GM23338 (cell line): ENCODE measurements around the gene TPRX1. TPM values are rescaled to one million over a fixed set of nuclear protein-coding genes. Genes with fewer than 3 reads are reported as not detected.
A peak's percentile ranks its signal among the peaks of the same experiment; 100 is the strongest.

Experiments
- ATAC-seq: fragments of 200-7000 bp; cut with Tn5 transposase; 3 replicates; pipeline ENCODE4 v1.9.1; 2020
- DNase-seq: peaks from one replicate; pipeline ENCODE4 v3.0.0-alpha.2; 2015; ENCODE audit warnings: low spot score
- H2AFZ ChIP-seq: fragments of 200-600 bp; sonication (generic); 2 replicates; pipeline ENCODE4 v1.8.0; 2016; ENCODE audit warnings: antibody characterized with exemption, mild to moderate bottlenecking, moderate library complexity
- H3F3A ChIP-seq: fragments of 200-600 bp; sonication (generic); replicated peaks from 2 replicates; pipeline ENCODE4 v1.8.0; 2017; ENCODE audit warnings: antibody characterized with exemption, mixed run types, low read depth
- H3K27ac ChIP-seq: fragments of 200-600 bp; sonication (generic); 2 replicates; pipeline ENCODE4 v1.6.1; 2016; ENCODE audit warnings: low read depth
- H3K27me3 ChIP-seq: fragments of 200-600 bp; sonication (generic); 2 replicates; pipeline ENCODE4 v1.8.0; 2016; ENCODE audit warnings: mild to moderate bottlenecking, mixed run types, moderate library complexity; ENCODE audit not compliant: insufficient read depth
- H3K36me3 ChIP-seq: fragments of 200-600 bp; sonication (generic); 2 replicates; pipeline ENCODE4 v1.8.0; 2016; ENCODE audit warnings: mild to moderate bottlenecking; ENCODE audit not compliant: insufficient read depth
- H3K4me1 ChIP-seq: fragments of 200-600 bp; sonication (generic); 2 replicates; pipeline ENCODE4 v1.8.0; 2016; ENCODE audit warnings: mild to moderate bottlenecking, moderate library complexity; ENCODE audit not compliant: insufficient read depth
- H3K4me2 ChIP-seq: fragments of 200-600 bp; sonication (generic); 2 replicates; pipeline ENCODE4 v1.7.1; 2017; ENCODE audit warnings: mixed run types
- H3K4me3 ChIP-seq: fragments of 200-600 bp; sonication (generic); 2 replicates; pipeline ENCODE4 v1.6.1; 2016; ENCODE audit warnings: mixed run types
- H3K79me2 ChIP-seq: fragments of 200-600 bp; sonication (generic); replicated peaks from 2 replicates; pipeline ENCODE4 v1.8.0; 2017; ENCODE audit warnings: mild to moderate bottlenecking; ENCODE audit not compliant: insufficient read depth
- H3K9me2 ChIP-seq: fragments of 200-600 bp; sonication (generic); 2 replicates; pipeline ENCODE4 v1.8.0; 2017; ENCODE audit not compliant: insufficient read depth
- H4K20me1 ChIP-seq: fragments of 200-600 bp; sonication (generic); replicated peaks from 2 replicates; pipeline ENCODE4 v1.8.0; 2017; ENCODE audit warnings: mild to moderate bottlenecking; ENCODE audit not compliant: insufficient read depth
- H3K27ac Mint-ChIP-seq: 2 replicates; pipeline ENCODE4 v1.8.0; 2020; ENCODE audit warnings: inconsistent platforms, mild to moderate bottlenecking, moderate library complexity, mixed read lengths
- H3K27me3 Mint-ChIP-seq: 3 replicates; pipeline ENCODE4 v1.8.0; 2022; ENCODE audit warnings: low read depth, mild to moderate bottlenecking, moderate library complexity, mixed read lengths, inconsistent platforms; ENCODE audit not compliant: insufficient read depth, poor library complexity
- H3K36me3 Mint-ChIP-seq: 3 replicates; pipeline ENCODE4 v1.8.0; 2021; ENCODE audit warnings: low read depth, mild to moderate bottlenecking, inconsistent platforms, moderate library complexity, mixed read lengths
- H3K4me1 Mint-ChIP-seq: 3 replicates; pipeline ENCODE4 v1.8.0; 2020; ENCODE audit warnings: mild to moderate bottlenecking, inconsistent platforms, mixed read lengths
- H3K4me3 Mint-ChIP-seq: 3 replicates; pipeline ENCODE4 v1.8.0; 2021; ENCODE audit warnings: moderate library complexity, mild to moderate bottlenecking, inconsistent platforms, mixed read lengths
- H3K9me3 Mint-ChIP-seq: 3 replicates; pipeline ENCODE4 v1.8.0; 2020; ENCODE audit warnings: moderate library complexity, mild to moderate bottlenecking, inconsistent platforms, mixed read lengths
- CTCF ChIP-seq, 2 experiments: fragments of 200-600 bp in 1 of 2; sonication (generic) in 1 of 2; conservative IDR thresholded peaks; 2 replicates each; pipeline versions ENCODE4 v1.5.1 to v1.6.1; 2016 to 2017; ENCODE audit warnings: antibody characterized with exemption in 2 of 2, low read depth in 2 of 2, mild to moderate bottlenecking in 2 of 2, moderate library complexity in 1 of 2
- REST ChIP-seq: IDR thresholded peaks from one replicate; pipeline ENCODE4 v1.6.1; 2018; ENCODE audit warnings: antibody characterized with exemption; ENCODE audit not compliant: unreplicated experiment
- ZNF331 ChIP-seq: fragments of 250-450 bp; sonication (Bioruptor Pico); IDR thresholded peaks from 2 replicates; pipeline ENCODE4 v1.5.0; 2020; ENCODE audit warnings: low read depth, mild to moderate bottlenecking, moderate library complexity
- ZNF462 ChIP-seq: fragments of 250-450 bp; sonication (Bioruptor Pico); IDR thresholded peaks from 2 replicates; pipeline ENCODE4 v1.5.0; 2020; ENCODE audit warnings: mild to moderate bottlenecking, moderate library complexity
- polyA plus RNA-seq: library from polyadenylated mRNA; unstranded; fragments of >200 nt; fragmentation: Nextera tagmentation; extraction: Ambion mirVana; gene quantifications from 2 replicates; pipeline ENCODE4 v1.2.1, GENCODE V29; 2016
- total RNA-seq: library from RNA; depleted of rRNA; stranded (reverse); fragments of >200 nt; shearing (Covaris generic); gene quantifications from 2 replicates; pipeline ENCODE4 v1.2.3, GENCODE V29; 2014

TPRX1 gene
- total and polyA plus RNA-seq, 2 experiments from 2014 or later, result 0.28 TPM; not detected in 1

- Histone ChIP-seq H4K20me1 (no peaks in the 10 kb centered on the region), H3F3A (no peaks in the 10 kb centered on the region), H3K27ac (no peak overlapping the region), H3K36me3 (no peaks in the 10 kb centered on the region), H3K27me3 (no peaks in the 10 kb centered on the region), H2AFZ (no peak overlapping the region), H3K4me2 (no peak overlapping the region), H3K9me2 (no peaks in the 10 kb centered on the region), H3K79me2 (no peaks in the 10 kb centered on the region), H3K4me3 (no peak overlapping the region), H3K4me1 (peaks cover 10% of the 10 kb centered on the region)
- H3K36me3 Mint-ChIP-seq, result no peaks in the 10 kb centered on the region; the same call in 2 of the 3 replicates
- peaks cover 34% of the 10 kb centered on the region for H3K4me1 Mint-ChIP-seq
- H3K27me3 Mint-ChIP-seq, result peaks cover 17% of the 10 kb centered on the region
- H3K9me3 Mint-ChIP-seq, result no peaks in the 10 kb centered on the region; the same call in 1 of the 3 replicates
- no peak overlapping the region for H3K4me3 Mint-ChIP-seq
- no peak overlapping the region for H3K27ac Mint-ChIP-seq
- DNase-seq, result peak; percentile 54
- no peak for TF ChIP-seq ZNF462 (CRISPR knock-in tag)
- peak; percentile 22 to 63; a peak in 3 of 4 replicates for TF ChIP-seq CTCF (conservative IDR thresholded peaks at IDR 0.05; ENCODE audit: low read depth in 2 of 2)
- ATAC-seq, result peak; percentile 47
These were observed 20.0 kb upstream of the TPRX1 start for GRCh38 chr19:47824396-47824795.

GRCh38 chr19:47821460-47822020 lies 17.2 kb upstream of the TPRX1 start, which contains the start of gene CRX:
CRX (plus strand) TSS chr19:47821937; CDS start chr19:47834444, 12,507 bp downstream.
- no peak within 1 kb of the TSS; the same call in 1 of the 2 replicates for H3K27ac Mint-ChIP-seq
- Histone ChIP-seq H3K79me2 (no peaks in the 10 kb centered on the region), H3K36me3 (no peaks in the 10 kb centered on the region), H3K4me2 (no peak within 1 kb of the TSS), H3K27me3 (no peaks in the 10 kb centered on the region), H3K4me3 (no peak within 1 kb of the TSS), H3F3A (no peaks in the 10 kb centered on the region), H4K20me1 (no peaks in the 10 kb centered on the region), H3K27ac (no peak within 1 kb of the TSS), H2AFZ (peak within 1 kb of the TSS; percentile 80), H3K9me2 (no peaks in the 10 kb centered on the region), H3K4me1 (peaks cover 12% of the 10 kb centered on the region)
- no peak within 1 kb of the TSS for H3K4me3 Mint-ChIP-seq
- H3K27me3 Mint-ChIP-seq, result peaks cover 16% of the 10 kb centered on the region
- ATAC-seq (peak; percentile 25), DNase-seq (no peak)
- no peaks in the 10 kb centered on the region; the same call in 2 of the 3 replicates for H3K36me3 Mint-ChIP-seq
- no peaks in the 10 kb centered on the region; the same call in 1 of the 3 replicates for H3K9me3 Mint-ChIP-seq
- peaks cover 28% of the 10 kb centered on the region for H3K4me1 Mint-ChIP-seq
- no peak for TF ChIP-seq ZNF331
- no peak for TF ChIP-seq REST
